Spleen (tissue), 7 donors: ENCODE measurements around the gene BIRC6.

ENCODE experiments used
- POLR2A ChIP-seq, 3 donors: fragments of 450-650 bp; IDR thresholded peaks; one replicate each; pipeline ENCODE4 v1.5.1; 2017; ENCODE audit warnings: antibody characterized with exemption in 3 of 3, mild to moderate bottlenecking in 1 of 3
- POLR2AphosphoS5 ChIP-seq, 3 donors: sonication (generic); formaldehyde crosslinking; IDR thresholded peaks; one replicate each; pipeline ENCODE4 v1.5.1; 2017; ENCODE audit warnings: antibody characterized with exemption in 3 of 3
- TF ChIP-seq, protein P1 (sequence below), 11 experiments: fragments of 200-600 bp in 7 of 11; fragments of 450-650 bp in 4 of 11; sonication (generic) in 4 of 11; IDR thresholded peaks in 8 of 11; conservative IDR thresholded peaks in 3 of 11; 1 replicate in 7 of 11; 2 replicates in 4 of 11; pipeline versions ENCODE4 v1.4.0 to v1.8.0; 2016 to 2021; ENCODE audit warnings: antibody characterized with exemption in 11 of 11, inconsistent platforms in 4 of 11, mild to moderate bottlenecking in 1 of 11
- donor health status: DM: no; HTN: no; CAD: no; lungs with moderate emphysema.
- donor health status: DM: no; HTN: no; CAD: no.
- donor health status: DM: no; HTN: no; CAD: no.

DNA sequence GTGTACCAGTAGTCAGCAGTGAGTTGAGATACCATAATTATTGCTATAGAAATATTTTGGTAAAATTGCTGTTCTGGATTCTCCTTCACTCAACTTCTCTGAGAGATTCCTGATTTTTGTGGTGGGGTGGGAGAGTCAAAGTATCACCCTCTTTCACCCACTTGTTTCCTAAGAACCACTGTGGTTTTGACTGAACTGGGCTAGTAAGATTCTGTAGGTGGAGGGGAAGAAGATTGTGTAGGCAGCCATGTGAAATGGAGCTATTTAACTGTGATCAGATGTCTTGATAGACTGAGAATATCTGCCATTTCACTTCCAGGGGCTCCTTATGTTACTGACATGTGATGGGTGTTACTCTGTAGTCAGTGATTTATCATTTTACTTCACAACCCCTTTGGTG, 45.3 kb downstream of the BIRC6 start:
- TF ChIP-seq, protein P1, sequence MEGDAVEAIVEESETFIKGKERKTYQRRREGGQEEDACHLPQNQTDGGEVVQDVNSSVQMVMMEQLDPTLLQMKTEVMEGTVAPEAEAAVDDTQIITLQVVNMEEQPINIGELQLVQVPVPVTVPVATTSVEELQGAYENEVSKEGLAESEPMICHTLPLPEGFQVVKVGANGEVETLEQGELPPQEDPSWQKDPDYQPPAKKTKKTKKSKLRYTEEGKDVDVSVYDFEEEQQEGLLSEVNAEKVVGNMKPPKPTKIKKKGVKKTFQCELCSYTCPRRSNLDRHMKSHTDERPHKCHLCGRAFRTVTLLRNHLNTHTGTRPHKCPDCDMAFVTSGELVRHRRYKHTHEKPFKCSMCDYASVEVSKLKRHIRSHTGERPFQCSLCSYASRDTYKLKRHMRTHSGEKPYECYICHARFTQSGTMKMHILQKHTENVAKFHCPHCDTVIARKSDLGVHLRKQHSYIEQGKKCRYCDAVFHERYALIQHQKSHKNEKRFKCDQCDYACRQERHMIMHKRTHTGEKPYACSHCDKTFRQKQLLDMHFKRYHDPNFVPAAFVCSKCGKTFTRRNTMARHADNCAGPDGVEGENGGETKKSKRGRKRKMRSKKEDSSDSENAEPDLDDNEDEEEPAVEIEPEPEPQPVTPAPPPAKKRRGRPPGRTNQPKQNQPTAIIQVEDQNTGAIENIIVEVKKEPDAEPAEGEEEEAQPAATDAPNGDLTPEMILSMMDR (IDR thresholded peaks at IDR 0.05 in 8 of 11, conservative IDR thresholded peaks at IDR 0.05 in 3 of 11), result no peak
- TF ChIP-seq POLR2AphosphoS5 (IDR thresholded peaks at IDR 0.05) (no peak), POLR2A (IDR thresholded peaks at IDR 0.05) (no peak)
